ENCODE data around the gene ACSM2A.

GRCh38 chr16:20507280-20507679 lies 56.0 kb downstream of the ACSM2A start:
- TF ChIP-seq POLR2A (IDR thresholded peaks at IDR 0.05; ENCODE audit: low read length) = no peak
- no peak for TF ChIP-seq GATA1 (IDR thresholded peaks at IDR 0.05; ENCODE audit: low read depth, low read length)
